Retinal pigment epithelial cell (primary cell): ENCODE data around the gene SYT12.
"Not testable (repeated sequence)": the region's sequence is repeated elsewhere in the genome, so short reads cannot be mapped to it uniquely, and the experiment has no call there.

Experiments used
- DNase-seq: peaks from one replicate; pipeline ENCODE4 v3.0.0-alpha.2; 2010; ENCODE audit warnings: low read depth
- H3K4me3 ChIP-seq: 2 replicates; pipeline ENCODE4 v1.5.1; 2011; ENCODE audit warnings: mild to moderate bottlenecking, low read length, control low read depth, moderate library complexity
- TF ChIP-seq, protein P1 (sequence below): conservative IDR thresholded peaks from 2 replicates; pipeline ENCODE4 v1.5.1; 2011; ENCODE audit warnings: low read depth, low read length, control low read depth, inconsistent platforms

The SYT12 gene

DNA sequence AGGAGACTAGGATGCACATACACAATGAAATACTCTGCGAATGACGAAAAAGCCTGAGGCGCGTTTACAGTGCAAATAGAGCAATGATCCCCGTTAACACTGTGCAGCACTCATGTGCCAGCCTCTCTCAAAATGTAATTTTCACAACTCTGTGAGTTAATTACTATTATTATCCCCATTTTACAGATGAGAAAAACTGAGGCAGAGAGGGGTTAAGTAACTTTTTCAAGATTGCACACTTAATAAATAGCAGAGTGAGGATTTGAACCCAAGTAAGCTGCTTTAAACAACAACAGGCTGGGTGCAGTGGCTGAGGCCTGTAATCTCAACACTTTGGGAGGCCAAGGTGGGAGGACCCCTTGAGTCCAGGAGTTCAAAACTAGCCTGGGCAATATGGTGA, 21.6 kb upstream of the SYT12 start:
- no peak for DNase-seq
- H3K4me3 ChIP-seq = no peak overlapping the region
- TF ChIP-seq, protein P1, sequence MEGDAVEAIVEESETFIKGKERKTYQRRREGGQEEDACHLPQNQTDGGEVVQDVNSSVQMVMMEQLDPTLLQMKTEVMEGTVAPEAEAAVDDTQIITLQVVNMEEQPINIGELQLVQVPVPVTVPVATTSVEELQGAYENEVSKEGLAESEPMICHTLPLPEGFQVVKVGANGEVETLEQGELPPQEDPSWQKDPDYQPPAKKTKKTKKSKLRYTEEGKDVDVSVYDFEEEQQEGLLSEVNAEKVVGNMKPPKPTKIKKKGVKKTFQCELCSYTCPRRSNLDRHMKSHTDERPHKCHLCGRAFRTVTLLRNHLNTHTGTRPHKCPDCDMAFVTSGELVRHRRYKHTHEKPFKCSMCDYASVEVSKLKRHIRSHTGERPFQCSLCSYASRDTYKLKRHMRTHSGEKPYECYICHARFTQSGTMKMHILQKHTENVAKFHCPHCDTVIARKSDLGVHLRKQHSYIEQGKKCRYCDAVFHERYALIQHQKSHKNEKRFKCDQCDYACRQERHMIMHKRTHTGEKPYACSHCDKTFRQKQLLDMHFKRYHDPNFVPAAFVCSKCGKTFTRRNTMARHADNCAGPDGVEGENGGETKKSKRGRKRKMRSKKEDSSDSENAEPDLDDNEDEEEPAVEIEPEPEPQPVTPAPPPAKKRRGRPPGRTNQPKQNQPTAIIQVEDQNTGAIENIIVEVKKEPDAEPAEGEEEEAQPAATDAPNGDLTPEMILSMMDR = no peak

DNA sequence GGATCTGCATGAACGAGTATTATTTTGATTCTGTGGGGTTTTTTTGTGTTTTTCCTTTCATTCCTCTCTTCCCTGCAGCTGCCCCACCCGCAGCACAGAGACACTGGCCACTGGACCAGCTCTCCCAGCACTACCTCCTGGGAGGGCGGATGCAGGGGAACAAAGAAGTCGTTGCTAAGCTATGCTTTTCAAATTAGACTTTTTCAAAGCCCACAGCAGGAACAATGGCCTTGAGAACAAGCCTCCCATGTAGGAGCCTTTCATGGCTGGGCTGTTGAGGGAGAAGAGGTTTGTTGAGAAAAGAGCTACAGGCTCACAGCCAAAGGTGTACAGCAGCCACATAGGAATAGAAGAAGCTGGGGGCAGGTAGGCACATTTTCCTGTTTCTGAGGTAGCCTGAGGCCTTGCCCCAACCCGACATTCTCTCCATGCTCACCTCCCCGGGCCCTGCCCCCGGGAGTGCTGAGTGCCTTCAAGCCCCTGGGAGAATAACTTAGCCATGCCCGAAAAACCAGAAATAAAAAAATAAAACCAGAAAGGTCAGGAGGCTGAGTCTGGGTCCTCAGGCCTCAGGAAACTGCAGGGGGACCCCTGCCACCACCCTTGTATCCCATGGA, 20.5 kb upstream of the SYT12 start:
- DNase-seq = no peak
- TF ChIP-seq, protein P1 = no peak
- no peak overlapping the region for H3K4me3 ChIP-seq

DNA sequence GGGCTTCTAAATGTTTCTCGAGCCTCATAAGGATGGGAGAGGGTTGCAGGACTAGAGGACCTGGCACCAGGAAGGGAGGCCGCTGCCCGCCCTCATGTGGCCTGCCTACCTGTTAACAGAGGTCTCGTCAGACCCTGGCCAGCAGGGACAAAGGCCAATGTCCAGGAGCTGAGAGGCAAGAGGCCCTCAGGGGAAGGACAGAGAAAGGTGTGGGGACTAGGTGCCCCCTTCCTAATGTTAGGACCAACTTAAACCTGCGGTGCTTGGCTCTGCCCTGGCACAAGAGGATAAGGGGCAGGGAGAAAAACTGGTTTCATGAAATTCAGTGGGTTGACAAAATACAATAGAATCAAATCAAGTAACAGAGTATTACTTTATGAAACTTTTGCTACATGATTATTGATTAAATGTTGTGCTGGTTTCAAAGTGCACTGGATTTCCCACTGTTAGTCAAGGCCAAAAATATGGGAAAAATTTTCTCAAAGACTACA, 20.0 kb upstream of the SYT12 start:
- DNase-seq = no peak
- H3K4me3 ChIP-seq = no peak overlapping the region
- TF ChIP-seq, protein P1 = no peak

DNA sequence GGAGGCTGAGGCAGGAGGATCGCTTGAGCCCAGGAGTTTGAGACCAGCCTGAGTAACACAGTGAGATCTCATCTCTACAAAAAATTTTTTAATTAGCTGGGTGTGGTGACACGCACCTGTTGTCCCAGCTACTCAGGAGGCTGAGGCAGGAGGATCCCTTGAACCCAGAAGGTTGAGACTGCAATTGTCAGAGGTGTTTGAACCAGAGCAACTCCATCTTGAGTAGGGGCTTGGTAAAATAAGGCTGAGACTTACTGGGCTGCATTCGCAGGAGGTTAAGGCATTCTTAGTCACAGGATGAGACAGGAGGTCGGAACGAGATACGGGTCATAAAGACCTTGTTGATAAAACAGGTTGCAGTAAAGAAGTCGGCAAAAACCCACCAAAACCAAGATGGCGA, 17.7 kb upstream of the SYT12 start:
- H3K4me3 ChIP-seq, DNase-seq: not testable (repeated sequence)

DNA sequence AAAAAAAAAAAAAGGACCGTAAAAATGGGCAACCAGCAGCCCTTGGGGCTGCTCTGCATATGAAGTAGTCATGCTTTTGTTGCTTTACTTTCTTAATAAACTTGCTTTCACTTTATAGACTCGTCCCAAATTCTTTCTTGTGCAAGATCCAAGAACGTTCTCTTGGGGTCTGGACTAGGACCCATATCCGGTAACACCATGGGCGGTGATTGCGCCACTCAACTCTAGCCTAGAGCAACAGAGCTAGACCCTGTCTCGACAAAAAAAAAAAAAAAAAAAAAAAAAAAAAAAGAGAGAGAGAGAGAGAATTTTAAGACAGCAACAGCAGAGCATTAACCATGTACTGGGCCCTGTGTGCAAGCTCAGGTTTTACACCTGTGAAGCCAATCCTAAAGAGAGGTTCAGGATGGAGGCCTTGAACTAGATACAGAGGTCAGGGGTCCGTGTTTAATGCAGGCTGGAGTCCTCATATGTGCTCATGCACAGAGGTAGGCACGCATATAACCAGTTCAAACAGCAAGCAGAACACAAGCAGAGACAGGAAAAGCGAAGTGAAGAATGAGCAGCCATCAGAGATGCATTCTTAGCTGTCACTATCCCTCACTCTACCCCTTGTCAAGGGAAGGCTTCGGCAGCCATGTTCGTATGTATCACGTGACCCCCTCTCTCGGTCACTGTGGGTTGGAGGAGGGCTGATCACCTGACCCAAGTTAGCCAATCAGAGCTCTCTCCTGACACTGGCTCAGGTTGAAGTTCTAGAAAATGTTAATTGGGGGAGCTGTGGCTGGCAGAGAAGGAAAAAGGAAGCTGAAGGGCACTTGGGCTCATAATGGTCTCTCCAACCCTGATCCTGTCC, 16.7 kb upstream of the SYT12 start:
- TF ChIP-seq, protein P1 = no peak
- DNase-seq = no peak
- no peak overlapping the region for H3K4me3 ChIP-seq

DNA sequence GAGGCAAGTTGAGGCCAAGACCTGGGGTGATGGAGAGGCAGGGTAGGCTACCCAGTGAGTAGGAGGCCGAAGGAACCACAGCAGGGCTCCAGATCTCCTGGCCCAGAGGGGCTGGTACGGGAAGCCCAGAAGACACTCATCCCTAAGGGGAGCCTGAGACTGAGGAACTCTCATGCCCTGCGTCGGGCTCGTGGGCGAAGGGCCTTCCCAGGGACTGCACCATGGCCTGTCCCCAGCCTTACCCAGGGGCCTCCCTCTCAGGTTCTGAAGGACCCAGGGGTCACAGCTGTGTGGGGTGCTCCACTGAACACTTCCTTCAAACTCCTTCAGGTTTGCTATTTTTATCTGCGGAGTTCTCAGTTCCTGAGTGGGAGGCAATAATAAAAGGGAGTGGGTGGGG, 15.8 kb upstream of the SYT12 start:
- no peak for DNase-seq
- no peak overlapping the region for H3K4me3 ChIP-seq
- TF ChIP-seq, protein P1 = no peak

DNA sequence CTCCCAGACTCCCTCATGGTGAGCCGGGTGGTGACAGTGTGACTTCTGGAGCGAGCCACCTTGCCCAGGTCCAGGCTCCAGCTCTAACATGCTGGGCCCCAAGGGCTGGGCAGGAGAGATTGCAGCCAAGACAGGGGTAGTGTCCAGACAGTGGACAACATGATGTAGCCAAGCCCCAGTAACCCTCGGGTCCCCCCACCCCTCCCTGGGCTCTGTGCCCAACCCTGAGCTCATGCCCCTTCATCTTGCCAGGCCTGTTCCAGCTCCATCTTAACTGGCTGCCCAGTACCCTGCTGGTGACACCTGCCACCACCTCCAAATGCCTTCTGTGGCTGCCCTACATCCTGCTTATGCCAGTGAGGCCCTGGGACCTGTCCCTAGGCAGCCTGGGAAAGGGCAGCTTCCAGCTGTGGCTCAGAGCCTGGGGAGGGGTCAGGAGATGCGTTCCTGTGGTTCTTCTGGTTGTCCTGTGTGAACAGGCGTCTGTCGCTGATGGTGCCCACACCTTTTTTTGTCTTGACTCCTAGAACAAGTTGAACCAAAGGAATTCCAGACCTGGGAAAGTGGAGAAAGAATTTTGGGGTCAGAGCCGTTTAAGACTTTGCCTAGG, 12.5 kb upstream of the SYT12 start:
- no peak overlapping the region for H3K4me3 ChIP-seq
- TF ChIP-seq, protein P1 = no peak
- DNase-seq = no peak
